Liver (tissue), 9 donors: ENCODE results near the gene CLTRN. TPM values are rescaled to one million over a fixed set of nuclear protein-coding genes. Genes with fewer than 3 reads are reported as not detected.

Experiments
- DNase-seq: peaks from one replicate; pipeline ENCODE4 v3.0.0-alpha.2; 2017; ENCODE audit warnings: low spot score
- H3K27ac ChIP-seq, 2 donors: one replicate each; pipeline ENCODE4 v1.7.0; 2013; ENCODE audit warnings: inconsistent platforms in 2 of 2, low read length in 2 of 2, control low read depth in 1 of 2, low read depth in 1 of 2, mild to moderate bottlenecking in 1 of 2
- H3K27me3 ChIP-seq, 4 donors: one replicate each; pipeline versions ENCODE4 v1.6.1 to v1.7.0; 2013; ENCODE audit warnings: low read length in 3 of 4, inconsistent platforms in 1 of 4, mild to moderate bottlenecking in 1 of 4, moderate library complexity in 1 of 4; ENCODE audit not compliant: control insufficient read depth in 4 of 4, insufficient read depth in 4 of 4
- H3K36me3 ChIP-seq, 4 donors: one replicate each; pipeline versions ENCODE4 v1.6.1 to v1.7.0; 2013; ENCODE audit warnings: low read length in 3 of 4, mild to moderate bottlenecking in 3 of 4, low read depth in 1 of 4, moderate library complexity in 1 of 4; ENCODE audit not compliant: control insufficient read depth in 4 of 4, insufficient read depth in 3 of 4
- H3K4me1 ChIP-seq, 4 donors: one replicate each; pipeline versions ENCODE4 v1.6.1 to v1.7.0; 2013; ENCODE audit warnings: low read length in 3 of 4, mild to moderate bottlenecking in 3 of 4, moderate library complexity in 1 of 4; ENCODE audit not compliant: control insufficient read depth in 4 of 4, insufficient read depth in 4 of 4
- H3K4me3 ChIP-seq, 3 donors: one replicate each; pipeline versions ENCODE4 v1.6.1 to v1.7.0; 2013; ENCODE audit warnings: low read length in 3 of 3, control low read depth in 1 of 3, low read depth in 1 of 3, mild to moderate bottlenecking in 1 of 3
- H3K9ac ChIP-seq, 2 donors: one replicate each; pipeline ENCODE4 v1.7.0; 2013; ENCODE audit warnings: low read length in 2 of 2, mild to moderate bottlenecking in 2 of 2, moderate library complexity in 2 of 2, control low read depth in 1 of 2, low read depth in 1 of 2
- H3K9me3 ChIP-seq, 4 donors: one replicate each; pipeline versions ENCODE4 v1.6.1 to v1.7.0; 2013; ENCODE audit warnings: low read length in 3 of 4; ENCODE audit not compliant: control insufficient read depth in 4 of 4
- ATF3 ChIP-seq: IDR thresholded peaks from 2 replicates; pipeline ENCODE4 v1.6.1; 2016; ENCODE audit warnings: antibody characterized with exemption
- EGR1 ChIP-seq, 2 donors: IDR thresholded peaks; 2 replicates each; pipeline ENCODE4 v1.6.1; 2016 to 2018; ENCODE audit warnings: antibody characterized with exemption in 2 of 2, low read depth in 2 of 2
- FOXA1 ChIP-seq: IDR thresholded peaks from 2 replicates; pipeline ENCODE4 v1.6.1; 2016; ENCODE audit warnings: antibody characterized with exemption
- FOXA2 ChIP-seq: IDR thresholded peaks from 2 replicates; pipeline ENCODE4 v1.6.1; 2016; ENCODE audit warnings: antibody characterized with exemption
- GABPA ChIP-seq, 2 donors: IDR thresholded peaks in 1 of 2; conservative IDR thresholded peaks in 1 of 2; 2 replicates each; pipeline ENCODE4 v1.6.1; 2016; ENCODE audit warnings: antibody characterized with exemption in 2 of 2, mild to moderate bottlenecking in 1 of 2, moderate library complexity in 1 of 2
- HNF4G ChIP-seq: IDR thresholded peaks from 2 replicates; pipeline ENCODE4 v1.6.1; 2016; ENCODE audit warnings: antibody characterized with exemption
- JUND ChIP-seq, 2 donors: IDR thresholded peaks; 2 replicates each; pipeline ENCODE4 v1.6.1; 2016; ENCODE audit warnings: antibody characterized with exemption in 2 of 2
- MAX ChIP-seq: IDR thresholded peaks from 2 replicates; pipeline ENCODE4 v1.6.1; 2016; ENCODE audit warnings: antibody characterized with exemption
- NR2F2 ChIP-seq: IDR thresholded peaks from 2 replicates; pipeline ENCODE4 v1.6.1; 2016; ENCODE audit warnings: antibody characterized with exemption
- REST ChIP-seq: IDR thresholded peaks from 2 replicates; pipeline ENCODE4 v1.6.1; 2016; ENCODE audit warnings: antibody characterized with exemption, mild to moderate bottlenecking
- YY1 ChIP-seq: IDR thresholded peaks from 2 replicates; pipeline ENCODE4 v1.6.1; 2016; ENCODE audit warnings: antibody characterized with exemption, mild to moderate bottlenecking
- ZBTB33 ChIP-seq: IDR thresholded peaks from 2 replicates; pipeline ENCODE4 v1.6.1; 2016; ENCODE audit warnings: antibody characterized with exemption
- WGBS: extraction: QIAGEN DNeasy Blood & Tissue Kit; methylation state at CpG from one replicate; pipeline ENCODE4 v1.1.7; 2013; 5-methylcytosine and 5-hydroxymethylcytosine counted together
- polyA plus RNA-seq, 2 donors: library from polyadenylated mRNA; stranded (reverse) in 1 of 2; unstranded in 1 of 2; fragments of 200-250 nt in 1 of 2; fragments of >200 nt in 1 of 2; fragmentation: Nextera tagmentation in 1 of 2; extraction: Ambion mirVana in 1 of 2; gene quantifications; one replicate each; pipeline versions ENCODE4 v1.2.1 to v1.2.3, GENCODE V29; 2013 to 2015
- total RNA-seq, 2 donors: library from RNA; depleted of rRNA; stranded (reverse); fragments of >200 nt; gene quantifications; one replicate each; pipeline ENCODE4 v1.2.3, GENCODE V29; 2014
- donor health status: healthy.
- donor health status: healthy.
- donor health status: healthy.
- donor health status: healthy.
- donor health status: healthy.

The CLTRN gene
- total and polyA plus RNA-seq, 4 donors = 1.5 to 11.0 (median 5.0) TPM

DNA sequence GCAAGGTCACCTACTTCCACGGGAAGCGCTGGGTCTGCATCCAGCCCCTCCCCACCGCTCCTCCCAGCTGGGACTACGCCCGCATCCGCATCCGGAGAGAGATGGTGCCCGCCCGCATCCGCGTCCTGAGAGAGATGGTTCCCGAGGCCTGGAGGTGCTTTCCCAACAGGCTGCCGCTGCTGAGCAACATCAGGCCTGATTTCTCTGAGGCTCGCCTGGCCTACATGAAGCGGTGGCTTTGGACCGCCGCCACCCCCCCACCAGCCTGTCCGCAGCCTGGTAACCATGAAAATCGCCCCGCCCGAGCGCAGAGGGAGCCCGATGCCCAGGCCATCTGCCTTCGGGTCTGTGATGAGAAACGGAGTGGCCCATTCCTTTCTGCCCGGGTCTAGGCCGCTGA is 18.1 kb downstream of the CLTRN start:
- H3K4me3 ChIP-seq = no peak overlapping the region
- H3K9ac ChIP-seq = no peak overlapping the region
- no peaks in the 10 kb centered on the region for H3K9me3 ChIP-seq
- H3K36me3 ChIP-seq = no peaks in the 10 kb centered on the region
- DNase-seq = no peak
- TF ChIP-seq GABPA (IDR thresholded peaks at IDR 0.05 in 1 of 2, conservative IDR thresholded peaks at IDR 0.05 in 1 of 2) (no peak), YY1 (no peak), FOXA1 (no peak)
- WGBS = 98% methylated on average over 27 of the region's 27 CpGs
- no peak overlapping the region for H3K27ac ChIP-seq
- no peaks in the 10 kb centered on the region for H3K27me3 ChIP-seq
- H3K4me1 ChIP-seq = no peaks in the 10 kb centered on the region

DNA sequence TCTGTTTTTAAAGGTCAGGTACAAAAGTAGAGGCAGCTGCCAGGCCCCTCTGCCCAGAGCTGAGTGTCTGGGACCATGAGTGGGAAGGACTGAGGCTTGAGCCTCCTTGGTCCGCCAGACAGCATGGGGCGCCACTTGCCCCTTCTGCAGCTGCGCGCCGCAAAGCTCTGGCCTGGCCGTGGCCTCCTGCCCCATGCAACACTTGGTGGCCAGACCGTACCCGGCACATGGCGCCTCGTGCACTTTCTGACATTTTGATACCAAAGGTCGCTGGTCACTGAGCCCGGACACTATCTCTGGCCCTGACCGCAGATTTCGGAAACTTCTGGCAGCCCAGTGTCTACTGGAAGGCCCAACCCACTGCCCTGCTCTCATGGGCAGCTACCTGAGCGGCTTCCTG is 18.6 kb downstream of the CLTRN start:
- no peak for DNase-seq
- 95% methylated on average over 15 of the region's 15 CpGs for WGBS

GRCh38 chrX:15645266-15645665 is 19.3 kb downstream of the CLTRN start:
- WGBS = 94% methylated on average over 3 of the region's 3 CpGs
- no peaks in the 10 kb centered on the region for H3K9me3 ChIP-seq
- no peak for TF ChIP-seq FOXA1
- no peak for TF ChIP-seq REST
- no peak for TF ChIP-seq EGR1 (IDR thresholded peaks at IDR 0.05; ENCODE audit: low read depth in 2 of 2)
- no peak for TF ChIP-seq ZBTB33
- TF ChIP-seq MAX = no peak
- no peaks in the 10 kb centered on the region for H3K36me3 ChIP-seq
- no peak for DNase-seq
- H3K4me1 ChIP-seq = no peaks in the 10 kb centered on the region
- no peaks in the 10 kb centered on the region for H3K27me3 ChIP-seq
- H3K4me3 ChIP-seq = no peak overlapping the region
- H3K9ac ChIP-seq = no peak overlapping the region
- no peak overlapping the region for H3K27ac ChIP-seq

More for the DNA sequence above, 18.6 kb downstream of the CLTRN start:
- Histone ChIP-seq H3K9ac (no peak overlapping the region), H3K4me3 (no peak overlapping the region), H3K36me3 (no peaks in the 10 kb centered on the region), H3K4me1 (no peaks in the 10 kb centered on the region), H3K27ac (no peak overlapping the region), H3K9me3 (no peaks in the 10 kb centered on the region), H3K27me3 (no peaks in the 10 kb centered on the region)
- no peak for TF ChIP-seq ZBTB33
- no peak for TF ChIP-seq YY1
- TF ChIP-seq FOXA1 = no peak
- TF ChIP-seq ATF3 = no peak
- no peak for TF ChIP-seq JUND (IDR thresholded peaks at IDR 0.05)
- no peak for TF ChIP-seq NR2F2
- no peak for TF ChIP-seq HNF4G
- no peak for TF ChIP-seq FOXA2
